ENCODE data around the gene CELF4.

CELF4 gene

GRCh38 chr18:37607281-37607680 lies 41.7 kb upstream of the CELF4 start:
- Histone ChIP-seq H3K4me3 (ENCODE audit: low read depth, low read length) (no peak overlapping the region), H3K27ac (no peak overlapping the region), H3K27me3 (replicated peaks) (no peaks in the 10 kb centered on the region), H3K36me3 (replicated peaks) (no peaks in the 10 kb centered on the region)
- in situ Hi-C loops (cut with HindIII; ENCODE audit: low pct_ligation_motif_present, low sequenced_read_pairs), result no loop called here
- no peak for DNase-seq
- TF ChIP-seq, protein P1, sequence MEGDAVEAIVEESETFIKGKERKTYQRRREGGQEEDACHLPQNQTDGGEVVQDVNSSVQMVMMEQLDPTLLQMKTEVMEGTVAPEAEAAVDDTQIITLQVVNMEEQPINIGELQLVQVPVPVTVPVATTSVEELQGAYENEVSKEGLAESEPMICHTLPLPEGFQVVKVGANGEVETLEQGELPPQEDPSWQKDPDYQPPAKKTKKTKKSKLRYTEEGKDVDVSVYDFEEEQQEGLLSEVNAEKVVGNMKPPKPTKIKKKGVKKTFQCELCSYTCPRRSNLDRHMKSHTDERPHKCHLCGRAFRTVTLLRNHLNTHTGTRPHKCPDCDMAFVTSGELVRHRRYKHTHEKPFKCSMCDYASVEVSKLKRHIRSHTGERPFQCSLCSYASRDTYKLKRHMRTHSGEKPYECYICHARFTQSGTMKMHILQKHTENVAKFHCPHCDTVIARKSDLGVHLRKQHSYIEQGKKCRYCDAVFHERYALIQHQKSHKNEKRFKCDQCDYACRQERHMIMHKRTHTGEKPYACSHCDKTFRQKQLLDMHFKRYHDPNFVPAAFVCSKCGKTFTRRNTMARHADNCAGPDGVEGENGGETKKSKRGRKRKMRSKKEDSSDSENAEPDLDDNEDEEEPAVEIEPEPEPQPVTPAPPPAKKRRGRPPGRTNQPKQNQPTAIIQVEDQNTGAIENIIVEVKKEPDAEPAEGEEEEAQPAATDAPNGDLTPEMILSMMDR (IDR thresholded peaks at IDR 0.05; ENCODE audit: low read depth, low read length, missing control alignments), result no peak

DNA sequence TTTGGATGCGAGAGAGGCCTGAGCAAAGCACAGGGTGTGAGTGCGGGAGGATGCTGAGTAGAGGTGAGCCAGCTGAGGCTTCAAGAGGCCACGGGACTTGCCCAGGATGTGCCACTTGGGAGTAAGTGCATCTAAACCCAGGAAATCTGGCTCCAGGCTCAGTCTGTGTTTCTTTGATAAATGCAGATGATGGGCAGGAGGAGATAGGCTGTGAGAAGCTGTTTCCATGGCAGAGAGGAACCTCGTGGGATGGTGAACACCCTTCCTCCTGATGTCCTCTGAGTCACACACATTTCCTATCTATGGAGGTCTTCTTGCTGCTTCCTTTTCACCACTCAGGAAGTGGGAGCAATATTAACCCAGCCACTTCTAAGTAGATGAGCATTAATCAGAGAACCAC lies 38.4 kb upstream of the CELF4 start:
- no peak for DNase-seq
- no peak overlapping the region for H3K27ac ChIP-seq
- no peak overlapping the region for H3K4me3 ChIP-seq (ENCODE audit: low read depth, low read length)
- in situ Hi-C loops (cut with HindIII; ENCODE audit: low pct_ligation_motif_present, low sequenced_read_pairs), result no loop called here
- no peaks in the 10 kb centered on the region for H3K27me3 ChIP-seq (replicated peaks)
- TF ChIP-seq, protein P1 (IDR thresholded peaks at IDR 0.05; ENCODE audit: low read depth, low read length, missing control alignments), result no peak
- no peaks in the 10 kb centered on the region for H3K36me3 ChIP-seq (replicated peaks)

GRCh38 chr18:37598966-37599896 lies 33.6 kb upstream of the CELF4 start:
- H3K27ac ChIP-seq, result no peak overlapping the region
- no peaks in the 10 kb centered on the region for H3K27me3 ChIP-seq (replicated peaks)
- in situ Hi-C loops (cut with HindIII; ENCODE audit: low pct_ligation_motif_present, low sequenced_read_pairs), result no loop called here
- TF ChIP-seq, protein P1 (IDR thresholded peaks at IDR 0.05; ENCODE audit: low read depth, low read length, missing control alignments), result no peak
- no peaks in the 10 kb centered on the region for H3K36me3 ChIP-seq (replicated peaks)
- H3K4me3 ChIP-seq (ENCODE audit: low read depth, low read length), result no peak overlapping the region
- DNase-seq, result no peak

DNA sequence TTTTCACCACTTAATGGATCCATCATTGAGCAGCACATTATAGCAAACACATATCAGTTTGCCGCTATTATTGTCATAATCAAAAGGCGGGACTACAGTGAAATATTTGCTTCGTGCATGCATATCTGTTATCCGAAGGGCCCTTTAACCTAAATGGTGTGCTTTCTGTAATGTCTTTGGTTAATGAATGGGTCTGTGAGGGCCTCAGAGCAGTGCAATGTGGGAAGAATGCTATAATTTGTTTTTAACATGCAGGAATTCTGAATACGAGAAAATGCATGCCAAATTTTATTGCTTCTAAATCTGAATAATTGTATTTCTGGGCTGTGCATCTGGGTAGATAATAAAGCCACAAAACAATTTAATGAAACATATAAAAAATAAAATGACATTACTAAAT lies 32.8 kb upstream of the CELF4 start:
- DNase-seq, result no peak
- Histone ChIP-seq H3K4me3 (ENCODE audit: low read depth, low read length) (no peak overlapping the region), H3K27ac (no peak overlapping the region), H3K36me3 (replicated peaks) (no peaks in the 10 kb centered on the region), H3K27me3 (replicated peaks) (no peaks in the 10 kb centered on the region)
- TF ChIP-seq, protein P1 (IDR thresholded peaks at IDR 0.05; ENCODE audit: low read depth, low read length, missing control alignments), result no peak
- in situ Hi-C loops (cut with HindIII; ENCODE audit: low pct_ligation_motif_present, low sequenced_read_pairs), result no loop called here

DNA sequence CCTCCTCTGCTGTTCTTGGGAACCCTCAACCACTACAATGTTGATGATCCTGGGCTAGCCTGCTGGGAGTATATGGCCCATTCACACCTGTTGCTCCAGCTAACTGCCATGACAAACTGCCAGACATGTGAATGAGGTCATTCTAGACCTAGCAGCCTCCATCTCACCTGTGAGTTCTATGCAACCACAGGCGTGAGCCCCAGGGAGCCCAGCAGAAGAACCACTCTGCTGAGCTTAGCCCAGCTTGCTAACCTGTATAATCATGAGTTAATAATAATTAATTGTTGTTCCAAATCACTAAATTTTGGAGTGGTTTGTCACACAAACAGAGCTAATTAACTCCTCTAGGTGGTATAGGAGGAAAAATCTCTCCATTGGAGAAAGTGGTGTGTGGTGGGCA lies 24.7 kb upstream of the CELF4 start:
- DNase-seq, result no peak
- H3K4me3 ChIP-seq (ENCODE audit: low read depth, low read length), result no peak overlapping the region
- in situ Hi-C loops (cut with HindIII; ENCODE audit: low pct_ligation_motif_present, low sequenced_read_pairs), result no loop called here
- no peaks in the 10 kb centered on the region for H3K27me3 ChIP-seq (replicated peaks)
- TF ChIP-seq, protein P1 (IDR thresholded peaks at IDR 0.05; ENCODE audit: low read depth, low read length, missing control alignments), result no peak
- no peak overlapping the region for H3K27ac ChIP-seq
- no peaks in the 10 kb centered on the region for H3K36me3 ChIP-seq (replicated peaks)
